Suprapubic skin (tissue), 4 donors: ENCODE results near the gene ITIH5.

Experiments used
- EP300 ChIP-seq: sonication (generic); formaldehyde crosslinking; IDR thresholded peaks from one replicate; pipeline ENCODE4 v1.6.1; 2017; ENCODE audit warnings: antibody characterized with exemption
- POLR2AphosphoS5 ChIP-seq, 3 donors: sonication (generic); formaldehyde crosslinking; IDR thresholded peaks; one replicate each; pipeline ENCODE4 v1.6.1; 2017; ENCODE audit warnings: antibody characterized with exemption in 3 of 3
- TF ChIP-seq, protein P1 (sequence below), 2 donors: fragments of 200-600 bp in 1 of 2; fragments of 450-650 bp in 1 of 2; sonication (generic) in 1 of 2; IDR thresholded peaks; one replicate each; pipeline ENCODE4 v1.5.1; 2016 to 2019; ENCODE audit warnings: antibody characterized with exemption in 2 of 2, mild to moderate bottlenecking in 1 of 2, moderate library complexity in 1 of 2

DNA sequence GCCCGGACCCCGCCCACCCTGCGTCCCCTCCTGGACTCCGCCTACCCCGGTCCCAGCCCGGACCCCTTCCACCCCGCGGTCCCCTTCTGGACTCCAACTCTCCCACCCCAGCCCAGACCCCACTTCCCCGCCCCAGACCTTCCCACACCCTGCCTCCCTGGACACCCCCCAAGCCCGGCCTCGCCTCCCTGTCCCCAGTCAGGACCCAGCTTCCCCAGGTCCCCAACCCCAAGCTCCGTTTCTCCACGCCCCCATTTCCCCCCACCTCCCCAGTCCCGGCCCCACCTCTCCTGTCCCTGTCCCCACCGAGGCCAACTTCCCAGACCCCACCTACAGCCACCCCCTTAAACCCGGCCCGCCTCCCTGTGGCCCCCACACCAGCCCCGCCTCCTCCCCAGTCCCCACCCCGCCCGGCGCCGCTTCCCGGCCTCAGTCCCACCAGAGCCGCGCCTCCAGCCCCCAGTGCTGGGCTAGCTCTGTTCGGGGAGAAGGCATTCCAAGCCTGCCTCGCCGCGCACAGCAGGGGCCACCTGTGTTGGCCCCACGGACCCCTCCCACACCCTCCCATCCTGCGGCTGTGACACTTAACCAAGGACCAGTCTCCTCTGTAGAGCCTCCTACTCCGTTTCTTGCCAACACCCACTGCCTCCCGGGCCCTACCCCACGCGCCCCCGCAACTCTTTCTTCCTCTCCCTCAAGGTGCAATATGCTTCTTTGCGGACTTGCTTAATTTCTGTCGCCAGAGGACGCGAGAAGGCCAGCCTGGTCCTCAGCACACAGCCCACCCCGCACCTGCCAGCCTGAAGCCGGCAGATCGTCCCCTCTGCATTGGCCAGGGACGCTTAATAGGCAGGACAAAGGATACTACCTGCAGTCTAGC lies 736 bp upstream of the ITIH5 start:
- TF ChIP-seq, protein P1, sequence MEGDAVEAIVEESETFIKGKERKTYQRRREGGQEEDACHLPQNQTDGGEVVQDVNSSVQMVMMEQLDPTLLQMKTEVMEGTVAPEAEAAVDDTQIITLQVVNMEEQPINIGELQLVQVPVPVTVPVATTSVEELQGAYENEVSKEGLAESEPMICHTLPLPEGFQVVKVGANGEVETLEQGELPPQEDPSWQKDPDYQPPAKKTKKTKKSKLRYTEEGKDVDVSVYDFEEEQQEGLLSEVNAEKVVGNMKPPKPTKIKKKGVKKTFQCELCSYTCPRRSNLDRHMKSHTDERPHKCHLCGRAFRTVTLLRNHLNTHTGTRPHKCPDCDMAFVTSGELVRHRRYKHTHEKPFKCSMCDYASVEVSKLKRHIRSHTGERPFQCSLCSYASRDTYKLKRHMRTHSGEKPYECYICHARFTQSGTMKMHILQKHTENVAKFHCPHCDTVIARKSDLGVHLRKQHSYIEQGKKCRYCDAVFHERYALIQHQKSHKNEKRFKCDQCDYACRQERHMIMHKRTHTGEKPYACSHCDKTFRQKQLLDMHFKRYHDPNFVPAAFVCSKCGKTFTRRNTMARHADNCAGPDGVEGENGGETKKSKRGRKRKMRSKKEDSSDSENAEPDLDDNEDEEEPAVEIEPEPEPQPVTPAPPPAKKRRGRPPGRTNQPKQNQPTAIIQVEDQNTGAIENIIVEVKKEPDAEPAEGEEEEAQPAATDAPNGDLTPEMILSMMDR (IDR thresholded peaks at IDR 0.05), result no peak
- TF ChIP-seq POLR2AphosphoS5 (IDR thresholded peaks at IDR 0.05), result no peak
- no peak for TF ChIP-seq EP300
